GM12878 (cell line): ENCODE results near the gene TOPAZ1. TPM values are rescaled to one million over a fixed set of nuclear protein-coding genes. Genes with fewer than 3 reads are reported as not detected.

Experiments used
- ATAC-seq: fragments of 200-7000 bp; cut with Tn5 transposase; 3 replicates; pipeline ENCODE4 v1.9.1; 2020; ENCODE audit warnings: mild to moderate bottlenecking, moderate library complexity
- BruUV-seq: library from RNA; stranded (reverse); fragments of 400-500 nt; replicated peaks from 2 replicates; lab custom pipeline; 2021; lab: Mats Ljungman, UMichigan
- CTCF ChIA-PET: fragments of 300-600 bp; sonication (Branson Sonifier 250); formaldehyde crosslinking; extraction: SDS; loops from one replicate; lab custom pipeline; 2021; ENCODE audit warnings: inconsistent platforms; lab: Yijun Ruan, JAX
- POLR2A ChIA-PET: fragments of 350-600 bp; formaldehyde crosslinking; extraction: SDS; loops from one replicate; lab custom pipeline; 2021; ENCODE audit warnings: inconsistent platforms; lab: Charles Lee
- RAD21 ChIA-PET: fragments of 300-600 bp; sonication (Branson Sonifier 250); formaldehyde crosslinking; loops from one replicate; lab custom pipeline; 2023; ENCODE audit warnings: antibody characterized with exemption; ENCODE audit not compliant: unreplicated experiment; lab: Charles Lee
- SMC1A ChIA-PET: fragments of 300-600 bp; sonication (Branson Sonifier 250); formaldehyde crosslinking; loops from one replicate; lab custom pipeline; 2023; ENCODE audit not compliant: unreplicated experiment, uncharacterized antibody; lab: Charles Lee
- DNase-seq: peaks from one replicate; pipeline ENCODE4 v3.0.0-alpha.2; 2011; ENCODE audit warnings: low read depth, low spot score
- FAIRE-seq: peaks from 3 replicates; lab custom pipeline; 2011; peaks lifted over from hg19 to GRCh38; lab: Jason Lieb, UNC
- H2AFZ ChIP-seq: 2 replicates; pipeline ENCODE4 v1.6.0; 2011; ENCODE audit warnings: low read depth, low read length, control low read depth; ENCODE audit not compliant: control insufficient read depth
- H3K27ac ChIP-seq: 2 replicates; pipeline ENCODE4 v1.5.1; 2011; ENCODE audit warnings: control low read depth; ENCODE audit not compliant: control insufficient read depth, insufficient read depth
- H3K27me3 ChIP-seq, 2 experiments: replicated peaks in 1 of 2; 2 replicates each; pipeline versions ENCODE4 v1.6.0 to v1.6.1; 2011; ENCODE audit warnings: low read length in 1 of 2; ENCODE audit not compliant: control insufficient read depth in 2 of 2, insufficient read depth in 2 of 2
- H3K36me3 ChIP-seq, 2 experiments: 2 replicates each; pipeline ENCODE4 v1.5.1; 2011; ENCODE audit warnings: low read length in 1 of 2; ENCODE audit not compliant: control insufficient read depth in 2 of 2, insufficient read depth in 2 of 2
- H3K4me1 ChIP-seq: 2 replicates; pipeline ENCODE4 v1.6.1; 2011; ENCODE audit warnings: mild to moderate bottlenecking, low read length, moderate library complexity, mixed read lengths; ENCODE audit not compliant: control insufficient read depth, insufficient read depth
- H3K4me2 ChIP-seq: 2 replicates; pipeline ENCODE4 v1.6.0; 2011; ENCODE audit warnings: control low read depth; ENCODE audit not compliant: control insufficient read depth, insufficient read depth
- H3K4me3 ChIP-seq: fragments of 200-600 bp; sonication (generic); 2 replicates; pipeline ENCODE4 v1.5.1; 2016
- H3K79me2 ChIP-seq: 2 replicates; pipeline ENCODE4 v1.6.0; 2011; ENCODE audit warnings: low read length; ENCODE audit not compliant: control insufficient read depth, insufficient read depth
- H3K9ac ChIP-seq: 2 replicates; pipeline ENCODE4 v1.8.0; 2011; ENCODE audit warnings: low read length, control low read depth, mixed read lengths; ENCODE audit not compliant: control insufficient read depth, insufficient read depth
- H3K9me3 ChIP-seq: replicated peaks from 3 replicates; pipeline ENCODE4 v1.5.1; 2011; ENCODE audit warnings: mild to moderate bottlenecking, low read length; ENCODE audit not compliant: control insufficient read depth, insufficient read depth
- H4K20me1 ChIP-seq: 2 replicates; pipeline ENCODE4 v1.6.0; 2011; ENCODE audit not compliant: control insufficient read depth, insufficient read depth
- BCL3 ChIP-seq: IDR thresholded peaks from 2 replicates; pipeline ENCODE4 v1.6.1; 2011; ENCODE audit warnings: borderline replicate concordance, low read depth, mild to moderate bottlenecking, moderate library complexity, low read length; ENCODE audit not compliant: insufficient read depth, poor library complexity, severe bottlenecking
- BRCA1 ChIP-seq: IDR thresholded peaks from 2 replicates; pipeline ENCODE4 v1.6.1; 2011; ENCODE audit warnings: low read depth, low read length, improper control_type of control experiment
- DPF2 ChIP-seq: fragments of 450-650 bp; IDR thresholded peaks from 2 replicates; pipeline ENCODE4 v1.6.1; 2017; ENCODE audit warnings: mild to moderate bottlenecking
- EED ChIP-seq: sonication (generic); IDR thresholded peaks from 2 replicates; pipeline ENCODE4 v1.6.1; 2016; ENCODE audit warnings: antibody characterized with exemption, low read depth
- EGR1 ChIP-seq, 2 experiments: IDR thresholded peaks; 1 replicate in 1 of 2; 2 replicates in 1 of 2; pipeline ENCODE4 v1.6.1; 2011 to 2012; ENCODE audit warnings: low read depth in 2 of 2, low read length in 2 of 2, borderline replicate concordance in 1 of 2, mild to moderate bottlenecking in 1 of 2, moderate library complexity in 1 of 2
- ELK1 ChIP-seq: IDR thresholded peaks from 2 replicates; pipeline ENCODE4 v1.6.1; 2012; ENCODE audit warnings: low read depth, low read length, improper control_type of control experiment
- EP300 ChIP-seq, 2 experiments: fragments of 150-350 bp in 1 of 2; IDR thresholded peaks; 2 replicates each; pipeline ENCODE4 v1.6.1; 2011 to 2012; ENCODE audit warnings: low read depth in 2 of 2, low read length in 2 of 2, borderline replicate concordance in 1 of 2, improper control_type of control experiment in 1 of 2, inconsistent platforms in 1 of 2; ENCODE audit not compliant: control insufficient read depth in 1 of 2
- FOXK2 ChIP-seq: fragments of 450-650 bp; IDR thresholded peaks from 2 replicates; pipeline ENCODE4 v1.6.1; 2017; ENCODE audit warnings: mild to moderate bottlenecking, moderate library complexity
- IRF3 ChIP-seq: fragments of 450-650 bp; IDR thresholded peaks from 2 replicates; pipeline ENCODE4 v1.6.1; 2014; ENCODE audit warnings: mild to moderate bottlenecking
- JUNB ChIP-seq: IDR thresholded peaks from 2 replicates; pipeline ENCODE4 v1.6.1; 2016; ENCODE audit warnings: antibody characterized with exemption, mild to moderate bottlenecking
- KDM1A ChIP-seq: fragments of 200-600 bp; sonication (generic); IDR thresholded peaks from 2 replicates; pipeline ENCODE4 v1.6.1; 2016; ENCODE audit warnings: borderline replicate concordance
- LARP7 ChIP-seq: fragments of 450-650 bp; IDR thresholded peaks from 2 replicates; pipeline ENCODE4 v1.6.1; 2017; ENCODE audit warnings: mild to moderate bottlenecking
- NR2C2 ChIP-seq: IDR thresholded peaks from 2 replicates; pipeline ENCODE4 v1.6.1; 2011; ENCODE audit warnings: borderline replicate concordance, low read depth; ENCODE audit not compliant: control insufficient read depth, insufficient read length
- SMC3 ChIP-seq: IDR thresholded peaks from 2 replicates; pipeline ENCODE4 v1.6.1; 2011; ENCODE audit warnings: low read length, improper control_type of control experiment, borderline replicate concordance
- STAT1 ChIP-seq: fragments of 450-650 bp; conservative IDR thresholded peaks from 2 replicates; pipeline ENCODE4 v1.6.1; 2014; ENCODE audit warnings: antibody characterized with exemption, mild to moderate bottlenecking
- TCF12 ChIP-seq: IDR thresholded peaks from 2 replicates; pipeline ENCODE4 v1.6.1; 2011; ENCODE audit warnings: low read depth, mild to moderate bottlenecking, low read length
- WRNIP1 ChIP-seq: IDR thresholded peaks from 2 replicates; pipeline ENCODE4 v1.6.1; 2011; ENCODE audit warnings: low read depth, low read length, improper control_type of control experiment, borderline replicate concordance
- WGBS: methylation state at CpG from one replicate; pipeline ENCODE4 v1.1.6; 2016; ENCODE audit warnings: low lambda C conversion rate; ENCODE audit not compliant: insufficient replicate concordance, insufficient coverage; ENCODE audit errors: missing lambda C conversion rate; 5-methylcytosine and 5-hydroxymethylcytosine counted together
- in situ Hi-C: fragments of 300-500 bp; cut with MboI; formaldehyde crosslinking; loops from 9 replicates; pipeline ENCODE4 v1.14.3; 2018; ENCODE audit warnings: mixed read lengths
- intact Hi-C: fragments of 100-400 bp; cut with micrococcal nuclease; formaldehyde crosslinking; loops from one replicate; pipeline ENCODE4 v1.14.2; 2022; ENCODE audit not compliant: unreplicated experiment
- polyA plus RNA-seq, 11 experiments: library from polyadenylated mRNA; depleted of rRNA in 4 of 11; unstranded in 6 of 11; stranded (reverse) in 5 of 11; fragments of >200 nt; fragmentation: Nextera tagmentation in 4 of 11; fragmentation: Illumina TruSeq in 1 of 11; extraction: Ambion mirVana in 4 of 11; extraction: Trizol in 1 of 11; gene quantifications; 1 replicate in 1 of 11; 2 replicates in 10 of 11; pipeline versions ENCODE4 v1.2.1 to v1.2.3, GENCODE V29; 2011 to 2016; ENCODE audit warnings: inconsistent platforms in 2 of 11, missing spikeins in 2 of 11, low read depth in 1 of 11
- total RNA-seq, 4 experiments: library from RNA; depleted of rRNA in 3 of 4; stranded (reverse); fragments of >200 nt in 3 of 4; fragmentation: Illumina TruSeq in 1 of 4; extraction: Trizol in 1 of 4; gene quantifications; 2 replicates each; pipeline versions ENCODE4 v1.2.1 to v1.2.3, GENCODE V29; 2013 to 2021
- TF ChIP-seq, protein P1 (sequence below): fragments of 450-650 bp; IDR thresholded peaks from 2 replicates; pipeline ENCODE4 v1.6.1; 2017; ENCODE audit warnings: mild to moderate bottlenecking, moderate library complexity

TOPAZ1 gene
- total and polyA plus RNA-seq, 10 of the 15 experiments (the other 5 are each of a cell fraction or from before 2014, with no cell fraction given): 0.02 TPM; not detected in 9

GRCh38 chr3:44232407-44232806 is 9.3 kb upstream of the TOPAZ1 start:
- Histone ChIP-seq H2AFZ (no peak overlapping the region), H3K9me3 (no peaks in the 10 kb centered on the region), H3K27me3 (no peaks in the 10 kb centered on the region), H3K4me1 (no peaks in the 10 kb centered on the region), H3K9ac (no peak overlapping the region), H3K36me3 (no peaks in the 10 kb centered on the region), H4K20me1 (no peaks in the 10 kb centered on the region), H3K4me3 (no peak overlapping the region), H3K27ac (no peak overlapping the region), H3K79me2 (no peaks in the 10 kb centered on the region), H3K4me2 (no peak overlapping the region)
- ATAC-seq (no peak), DNase-seq (no peak), FAIRE-seq (no peak)
- ChIA-PET POLR2A (no interaction called here), CTCF (interaction anchor here (0.8 kb wide), 1 partner anchor 8 kb away, joined by 3 read pairs; no protein-coding TSS in a partner anchor), SMC1A (interaction anchor here (1.4 kb wide), 1 partner anchor 19 kb away, joined by 3 read pairs; no protein-coding TSS in a partner anchor), RAD21 (interaction anchor here (0.5 kb wide), 1 partner anchor 235 kb away, joined by 3 read pairs; no protein-coding TSS in a partner anchor)
- in situ Hi-C loops: no loop called here
- intact Hi-C loops: no loop called here
- WGBS: 12% methylated on average over 1 of the region's 1 CpG
- no TSS peak for BruUV-seq
- TF ChIP-seq EP300 (IDR thresholded peaks at IDR 0.05; ENCODE audit: borderline replicate concordance in 1 of 2, control insufficient read depth in 1 of 2, low read depth in 2 of 2, low read length in 2 of 2): no peak
- no peak for TF ChIP-seq IRF3
- TF ChIP-seq EGR1 (IDR thresholded peaks at IDR 0.05; ENCODE audit: borderline replicate concordance in 1 of 2, low read depth in 2 of 2, low read length in 2 of 2): no peak
- no peak for TF ChIP-seq FOXK2
- TF ChIP-seq NR2C2: no peak
- no peak for TF ChIP-seq SMC3
- no peak for TF ChIP-seq TCF12
- TF ChIP-seq WRNIP1: no peak
- TF ChIP-seq, protein P1, sequence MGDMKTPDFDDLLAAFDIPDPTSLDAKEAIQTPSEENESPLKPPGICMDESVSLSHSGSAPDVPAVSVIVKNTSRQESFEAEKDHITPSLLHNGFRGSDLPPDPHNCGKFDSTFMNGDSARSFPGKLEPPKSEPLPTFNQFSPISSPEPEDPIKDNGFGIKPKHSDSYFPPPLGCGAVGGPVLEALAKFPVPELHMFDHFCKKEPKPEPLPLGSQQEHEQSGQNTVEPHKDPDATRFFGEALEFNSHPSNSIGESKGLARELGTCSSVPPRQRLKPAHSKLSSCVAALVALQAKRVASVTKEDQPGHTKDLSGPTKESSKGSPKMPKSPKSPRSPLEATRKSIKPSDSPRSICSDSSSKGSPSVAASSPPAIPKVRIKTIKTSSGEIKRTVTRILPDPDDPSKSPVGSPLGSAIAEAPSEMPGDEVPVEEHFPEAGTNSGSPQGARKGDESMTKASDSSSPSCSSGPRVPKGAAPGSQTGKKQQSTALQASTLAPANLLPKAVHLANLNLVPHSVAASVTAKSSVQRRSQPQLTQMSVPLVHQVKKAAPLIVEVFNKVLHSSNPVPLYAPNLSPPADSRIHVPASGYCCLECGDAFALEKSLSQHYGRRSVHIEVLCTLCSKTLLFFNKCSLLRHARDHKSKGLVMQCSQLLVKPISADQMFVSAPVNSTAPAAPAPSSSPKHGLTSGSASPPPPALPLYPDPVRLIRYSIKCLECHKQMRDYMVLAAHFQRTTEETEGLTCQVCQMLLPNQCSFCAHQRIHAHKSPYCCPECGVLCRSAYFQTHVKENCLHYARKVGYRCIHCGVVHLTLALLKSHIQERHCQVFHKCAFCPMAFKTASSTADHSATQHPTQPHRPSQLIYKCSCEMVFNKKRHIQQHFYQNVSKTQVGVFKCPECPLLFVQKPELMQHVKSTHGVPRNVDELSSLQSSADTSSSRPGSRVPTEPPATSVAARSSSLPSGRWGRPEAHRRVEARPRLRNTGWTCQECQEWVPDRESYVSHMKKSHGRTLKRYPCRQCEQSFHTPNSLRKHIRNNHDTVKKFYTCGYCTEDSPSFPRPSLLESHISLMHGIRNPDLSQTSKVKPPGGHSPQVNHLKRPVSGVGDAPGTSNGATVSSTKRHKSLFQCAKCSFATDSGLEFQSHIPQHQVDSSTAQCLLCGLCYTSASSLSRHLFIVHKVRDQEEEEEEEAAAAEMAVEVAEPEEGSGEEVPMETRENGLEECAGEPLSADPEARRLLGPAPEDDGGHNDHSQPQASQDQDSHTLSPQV: no peak
- no peak for TF ChIP-seq JUNB
- no peak for TF ChIP-seq BCL3
- no peak for TF ChIP-seq KDM1A
- no peak for TF ChIP-seq EED
- no peak for TF ChIP-seq LARP7
- TF ChIP-seq BRCA1: no peak
- TF ChIP-seq ELK1: no peak
- no peak for TF ChIP-seq DPF2
- no peak for TF ChIP-seq STAT1
